Measurements from ENCODE around the gene UBR2.
A peak's percentile ranks its signal among the peaks of the same experiment; 100 is the strongest.
"Not testable (repeated sequence)": the region's sequence is repeated elsewhere in the genome, so short reads cannot be mapped to it uniquely, and the experiment has no call there.

The UBR2 gene

DNA sequence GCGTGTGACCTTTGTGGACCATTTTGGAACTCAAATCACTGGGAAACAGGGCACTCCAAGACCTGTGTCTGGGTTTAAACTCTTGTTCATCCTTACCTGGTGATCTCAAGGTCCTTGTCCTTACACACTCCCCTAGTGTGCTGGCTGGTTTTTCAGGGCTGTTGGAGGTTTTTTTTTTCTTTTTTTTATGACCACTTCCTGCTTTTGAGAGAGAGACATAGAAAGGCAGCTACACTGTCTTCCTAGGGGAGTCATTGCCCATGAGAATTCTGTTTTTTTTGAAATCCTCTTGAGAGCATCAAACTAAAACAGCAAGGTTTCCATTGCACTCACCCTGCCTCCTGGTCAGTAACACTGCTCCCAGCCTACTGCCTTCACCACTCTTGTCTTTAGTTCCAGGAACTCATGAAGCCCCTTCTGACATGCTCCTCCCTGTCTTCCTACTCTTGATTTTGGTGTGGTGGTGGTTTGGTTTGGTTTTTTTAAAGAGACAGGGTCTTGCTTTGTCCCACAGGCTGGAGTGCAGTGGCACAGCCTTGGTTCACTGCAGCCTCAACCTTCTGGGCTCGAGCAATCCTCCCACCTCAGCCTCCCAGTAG lies 130.0 kb downstream of the UBR2 start:
- no peak for DNase-seq (ENCODE audit: low spot score)

DNA sequence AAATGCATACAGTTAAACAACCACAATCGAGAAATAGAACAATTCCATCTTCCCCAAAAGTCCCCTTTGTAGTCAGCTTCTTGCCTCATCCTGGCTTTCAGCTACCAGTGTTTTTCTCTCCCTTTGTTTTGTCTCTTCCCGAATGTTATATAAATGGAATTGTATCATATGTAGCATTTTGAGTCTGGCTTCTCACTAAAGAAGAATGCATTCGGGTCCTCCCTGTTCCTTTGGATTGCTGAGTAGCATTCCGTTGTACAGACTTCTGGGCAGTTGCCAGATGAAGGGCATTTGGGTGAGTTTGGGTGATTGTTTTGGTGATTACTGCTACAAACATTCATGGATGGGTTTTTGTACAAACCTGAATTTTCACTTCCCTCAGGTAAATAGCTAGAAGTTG lies 130.8 kb downstream of the UBR2 start:
- no peak for DNase-seq (ENCODE audit: low spot score)

DNA sequence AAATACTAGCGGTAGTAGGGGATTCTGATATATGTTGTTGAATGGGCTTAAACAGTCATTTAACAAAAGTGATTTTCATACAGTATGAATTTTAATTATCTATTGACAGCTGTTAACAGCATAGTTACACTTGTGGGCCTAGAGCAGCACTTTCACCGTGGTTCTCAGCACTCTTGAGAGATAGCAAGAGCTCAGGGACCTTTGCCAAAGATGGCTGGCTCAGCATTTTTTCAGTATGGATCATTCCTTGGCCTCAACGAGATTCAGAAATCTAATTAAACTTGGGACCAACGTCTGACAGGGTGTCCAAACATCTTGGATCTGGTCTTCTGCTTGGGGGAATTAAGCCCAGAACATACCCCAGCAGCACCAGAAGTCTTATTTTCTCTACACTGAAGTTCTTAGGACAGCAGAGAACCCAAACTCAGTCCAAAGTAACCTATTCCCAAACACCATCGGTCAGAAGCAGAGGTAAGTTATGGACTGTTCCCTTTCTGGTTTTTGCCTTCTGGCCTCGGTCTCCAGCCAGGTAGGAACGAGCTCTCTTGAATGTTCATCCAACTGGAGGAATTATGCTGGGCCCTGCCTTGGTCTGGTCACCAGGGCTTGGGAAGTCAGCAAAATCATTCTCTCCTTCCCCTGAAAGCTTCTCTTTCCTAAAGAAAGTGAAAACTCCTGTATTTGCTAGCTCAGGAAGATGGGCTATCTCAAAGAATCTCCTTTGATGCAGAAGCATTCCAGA lies 132.9 kb downstream of the UBR2 start:
- DNase-seq (ENCODE audit: low spot score): no peak

DNA sequence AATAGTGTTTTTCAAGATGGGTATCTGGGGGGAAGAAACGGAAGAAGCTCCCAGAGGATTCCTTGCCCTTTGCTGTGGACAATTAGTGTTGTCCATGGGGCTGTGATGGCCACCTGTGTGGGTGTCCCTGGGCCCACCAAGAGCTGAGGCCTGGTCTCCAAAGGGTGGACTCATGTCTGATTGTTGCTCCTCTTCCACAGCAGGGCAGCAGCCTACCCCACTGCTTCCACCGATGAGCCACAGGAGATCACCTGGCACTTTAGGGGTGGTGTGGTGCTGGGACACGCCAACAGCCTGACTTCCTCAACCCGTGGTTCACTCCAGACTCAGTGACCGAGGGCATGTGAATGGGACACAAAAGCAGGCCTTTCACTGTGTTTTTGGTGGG lies 133.4 kb downstream of the UBR2 start:
- no peak for DNase-seq (ENCODE audit: low spot score)

DNA sequence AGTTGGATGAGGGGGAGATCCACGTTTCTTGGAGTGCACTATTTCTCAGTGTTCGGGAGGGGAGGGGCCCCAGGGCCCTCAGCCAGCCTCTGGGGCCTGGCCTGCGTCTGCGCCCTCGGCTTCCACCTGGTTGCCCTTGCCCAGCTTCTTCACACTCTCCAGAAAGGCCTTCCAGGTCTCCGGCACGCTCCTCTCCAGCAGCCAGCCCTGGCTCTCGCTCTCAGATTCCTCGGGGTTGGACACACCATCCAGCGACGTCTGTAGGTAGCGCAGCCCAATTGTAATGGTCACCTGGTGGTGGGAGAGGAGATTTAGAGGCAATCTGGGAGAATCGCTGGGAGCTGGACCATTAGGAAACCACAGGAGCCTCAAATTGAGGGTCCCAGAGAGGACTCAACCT lies 134.4 kb downstream of the UBR2 start:
- no peak for DNase-seq (ENCODE audit: low spot score)

DNA sequence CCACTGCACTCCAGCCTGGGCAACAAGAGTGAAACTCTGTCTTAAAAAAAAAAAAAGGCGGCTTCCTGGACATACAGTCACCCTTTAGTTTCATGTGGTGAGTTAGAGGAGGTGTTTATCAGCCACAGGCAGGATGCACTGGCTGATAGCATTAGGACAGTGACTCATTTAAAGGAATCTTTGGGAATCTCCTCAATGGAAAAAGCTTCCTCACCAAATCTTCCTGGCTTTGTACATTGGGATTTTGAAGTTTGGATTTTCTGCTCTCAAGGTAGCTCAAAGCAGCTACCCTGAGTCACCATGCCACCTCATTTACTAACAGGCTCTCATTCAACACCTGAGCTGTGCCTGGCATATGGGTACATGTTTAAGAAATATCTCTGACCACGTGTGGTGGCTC lies 138.4 kb downstream of the UBR2 start:
- peak; percentile 71 for DNase-seq (ENCODE audit: low spot score)

DNA sequence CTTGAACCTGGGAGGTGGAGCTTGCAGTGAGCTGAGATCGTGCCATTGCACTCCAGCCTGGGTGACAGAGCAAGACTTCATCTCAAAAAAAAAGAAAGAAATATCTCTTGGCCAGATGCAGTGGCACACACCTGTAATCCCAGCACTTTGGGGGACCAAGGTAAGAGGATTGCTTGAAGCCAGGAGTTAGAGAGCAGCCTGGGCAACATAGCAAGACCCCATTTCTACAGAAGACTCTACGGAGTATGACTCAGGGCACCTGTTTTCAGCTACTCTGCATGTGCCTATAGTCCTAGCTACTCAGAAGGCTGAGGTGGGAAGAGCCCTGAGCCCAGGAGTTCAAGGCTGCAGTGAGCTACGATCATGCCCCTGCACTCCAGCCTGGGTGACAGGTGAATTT lies 139.0 kb downstream of the UBR2 start:
- DNase-seq (ENCODE audit: low spot score): not testable (repeated sequence)

DNA sequence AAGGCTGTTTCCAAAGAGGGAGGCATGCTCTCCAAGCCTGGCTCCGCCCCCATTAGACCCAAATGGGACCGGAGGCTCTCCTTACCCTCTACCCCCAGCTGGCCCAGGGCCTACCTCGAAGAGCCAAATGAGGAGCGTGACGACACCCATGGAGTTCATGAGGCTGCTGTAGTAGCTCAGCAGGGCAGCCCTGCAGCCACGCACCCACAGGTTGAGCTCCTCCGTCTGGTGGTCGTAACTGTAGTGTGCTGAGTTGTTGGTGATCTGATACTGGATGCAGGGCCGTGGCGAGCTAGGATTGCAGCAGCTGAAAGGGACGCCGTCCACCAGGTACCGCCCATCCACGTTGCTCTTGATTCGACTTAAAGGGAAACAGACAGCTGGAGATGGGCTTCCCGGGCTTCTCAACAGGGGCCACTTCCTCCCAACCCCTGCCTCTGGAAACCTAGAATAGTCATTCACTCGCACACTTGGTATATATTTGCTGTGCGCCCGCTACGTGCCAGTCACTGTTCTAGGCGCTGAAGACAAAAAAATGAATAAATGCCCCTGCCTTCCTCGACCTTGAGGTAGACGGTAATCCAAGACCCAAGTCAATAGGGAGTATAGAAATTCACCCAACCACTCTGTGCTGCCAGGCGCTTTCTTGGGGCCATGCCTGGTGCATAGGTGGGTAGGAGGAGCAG lies 140.6 kb downstream of the UBR2 start:
- DNase-seq (ENCODE audit: low spot score): no peak

DNA sequence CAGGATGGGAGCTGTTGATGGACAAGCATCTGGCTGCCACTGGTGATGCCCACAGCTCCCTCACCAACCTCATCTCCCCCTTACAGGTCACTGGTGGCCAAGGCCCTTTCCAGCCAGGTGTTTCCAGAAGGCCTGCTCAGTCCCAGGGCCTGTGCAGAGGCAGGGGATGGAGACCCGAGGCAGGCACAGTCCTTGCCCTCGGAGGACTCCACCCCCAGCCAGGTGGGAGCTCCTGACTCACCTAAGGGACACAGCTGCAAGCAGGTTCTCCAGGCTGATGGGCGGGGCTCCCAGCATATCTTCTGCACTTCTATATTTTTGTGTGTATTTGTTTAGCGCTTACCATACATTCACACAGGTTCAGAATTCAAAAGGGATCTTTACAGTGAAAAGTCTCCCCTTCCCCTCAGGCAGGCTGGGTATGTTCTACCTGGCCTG lies 141.1 kb downstream of the UBR2 start:
- no peak for DNase-seq (ENCODE audit: low spot score)

DNA sequence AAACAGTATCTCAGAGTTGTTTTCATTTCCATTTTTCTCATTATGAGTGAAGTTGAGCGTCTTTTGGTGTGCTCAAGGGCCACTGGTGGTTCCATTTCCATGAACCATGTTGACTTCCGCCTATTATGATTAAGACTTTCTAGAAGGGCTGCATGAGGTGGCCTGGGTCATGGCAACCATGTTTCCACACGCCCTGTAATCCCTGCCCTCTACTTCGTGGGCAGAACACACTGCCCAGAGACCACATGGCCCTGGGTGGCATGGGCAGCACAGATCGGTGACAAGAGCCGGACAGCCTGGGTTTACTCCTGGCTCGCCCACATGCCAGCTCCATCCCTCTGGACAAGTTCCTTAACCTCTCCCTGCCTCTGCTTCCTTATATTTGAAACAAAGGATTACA lies 143.8 kb downstream of the UBR2 start:
- DNase-seq (ENCODE audit: low spot score): no peak

DNA sequence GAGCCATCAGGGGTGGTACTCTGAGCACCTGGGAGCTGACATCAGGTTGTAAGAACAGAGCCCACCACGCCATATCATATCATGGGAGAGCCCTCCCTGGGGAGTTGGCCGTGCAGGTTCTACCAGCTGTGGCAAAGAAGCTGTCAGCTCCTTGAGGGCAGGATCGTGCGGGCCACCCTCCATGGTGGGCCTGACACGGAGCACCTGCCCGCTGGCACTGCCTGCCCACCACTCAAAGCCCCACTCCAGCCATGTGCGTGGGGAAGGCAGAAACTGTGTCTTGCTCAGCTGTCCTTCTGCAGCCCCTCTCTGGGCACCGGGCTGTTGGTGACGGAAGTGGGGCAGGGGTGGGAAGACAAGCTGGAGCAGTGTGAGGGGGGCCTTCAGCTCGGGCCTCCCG lies 144.3 kb downstream of the UBR2 start:
- DNase-seq (ENCODE audit: low spot score): no peak

DNA sequence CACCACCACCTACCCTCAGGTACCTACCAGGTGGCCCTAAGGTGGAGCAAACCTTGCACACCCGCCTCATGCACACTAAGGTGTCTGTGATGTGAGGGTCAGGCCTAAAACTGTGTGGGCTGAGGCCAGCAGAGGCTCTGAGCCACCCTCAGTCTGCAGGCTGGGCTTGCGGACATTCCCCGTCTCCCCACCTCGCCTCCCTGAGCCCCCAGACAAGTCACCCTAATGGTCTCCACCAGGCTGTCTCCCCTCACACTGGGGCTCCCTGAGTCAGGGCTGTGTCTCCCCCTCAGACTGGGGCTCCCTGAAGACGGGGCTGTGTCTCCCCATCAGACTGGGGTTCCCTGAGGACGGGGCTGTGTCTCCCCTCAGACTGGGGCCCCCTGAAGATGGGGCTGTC lies 146.0 kb downstream of the UBR2 start:
- no peak for DNase-seq (ENCODE audit: low spot score)

DNA sequence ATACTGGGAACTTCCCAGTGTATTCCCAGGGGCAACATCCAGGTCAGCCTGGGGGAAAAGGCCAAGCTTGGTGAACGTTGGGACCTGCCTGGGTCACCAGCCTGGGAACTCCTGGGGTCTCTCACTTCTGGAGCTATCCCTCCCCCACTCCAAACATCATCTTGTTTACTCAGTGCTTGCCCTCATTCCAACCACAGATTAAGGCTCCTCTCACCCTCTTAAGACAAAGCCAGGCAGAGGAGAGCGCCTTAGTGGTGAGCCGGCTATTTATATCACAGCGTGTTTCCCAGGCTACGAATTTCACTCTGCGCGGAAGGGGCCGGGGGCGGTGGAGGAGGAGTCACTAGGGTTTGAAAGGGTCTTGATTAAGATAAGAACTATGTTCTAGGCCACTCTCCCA lies 146.5 kb downstream of the UBR2 start:
- no peak for DNase-seq (ENCODE audit: low spot score)

DNA sequence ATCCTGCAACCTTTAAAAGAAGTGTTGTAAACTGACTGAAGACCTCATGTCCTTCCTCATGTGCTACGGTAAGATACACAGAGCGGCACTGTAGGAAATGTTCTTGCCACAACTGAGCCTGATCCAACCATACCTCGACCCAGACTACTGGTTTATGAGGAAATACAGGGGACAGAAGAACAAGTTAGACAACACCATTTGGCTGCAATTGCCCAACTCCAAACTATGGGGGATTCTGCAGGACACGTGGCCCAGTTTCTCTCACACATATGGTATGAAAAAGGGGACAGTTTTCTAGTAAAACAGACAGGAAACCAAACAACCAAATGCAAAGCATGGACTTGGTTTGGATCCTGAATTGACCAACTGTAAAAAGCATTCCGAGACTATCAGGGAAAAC lies 148.1 kb downstream of the UBR2 start:
- DNase-seq (ENCODE audit: low spot score): no peak

DNA sequence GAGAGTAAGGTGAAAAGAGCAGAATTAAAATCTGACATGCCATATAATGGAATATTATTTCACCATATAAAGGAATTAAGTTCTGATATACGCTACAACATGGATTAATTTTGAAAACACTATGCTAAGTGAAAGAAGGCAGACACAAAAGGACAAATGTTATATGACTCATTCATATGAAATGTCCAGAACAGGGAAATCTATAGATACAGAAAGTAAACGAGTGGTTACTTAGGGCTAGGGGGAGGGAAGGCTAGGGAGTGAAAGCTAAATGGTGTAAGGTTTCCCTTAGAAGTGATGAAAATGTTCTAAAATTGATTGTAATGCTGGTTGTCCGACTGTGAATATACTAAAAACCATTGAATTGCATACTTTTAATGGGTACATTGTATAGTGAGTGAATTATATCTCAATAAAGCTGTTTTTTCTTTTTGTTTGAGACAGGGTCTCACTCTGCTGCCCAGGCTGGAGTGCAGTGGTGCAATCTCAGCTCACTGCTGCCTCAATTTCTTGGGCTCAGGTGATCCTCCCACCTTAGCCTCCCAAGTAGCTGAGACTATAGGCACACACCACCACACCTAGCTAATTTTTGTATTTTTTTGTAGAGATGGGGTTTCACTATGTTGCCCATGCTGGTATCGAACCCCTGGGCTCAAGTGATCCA lies 150.4 kb downstream of the UBR2 start:
- DNase-seq (ENCODE audit: low spot score): peak; percentile 84

DNA sequence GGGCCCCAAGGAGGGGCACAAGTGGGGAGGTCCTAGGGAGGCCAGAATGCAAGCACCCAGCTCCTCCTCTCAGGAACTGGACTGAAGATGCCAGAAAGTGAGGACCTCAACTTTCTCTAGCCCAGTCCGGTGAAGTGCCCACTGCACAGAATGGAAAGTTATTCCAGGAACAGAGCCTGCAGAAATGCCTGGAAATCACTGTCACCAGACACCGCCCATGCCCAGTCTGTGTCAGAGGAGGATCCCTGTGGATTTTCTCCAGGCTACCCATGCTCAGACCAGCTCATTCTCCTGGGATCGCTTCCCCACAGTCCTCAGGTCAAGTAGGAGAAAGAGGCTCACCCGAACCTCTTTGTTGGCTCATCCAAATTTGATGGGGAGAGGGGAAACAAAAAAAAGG lies 152.0 kb downstream of the UBR2 start:
- DNase-seq (ENCODE audit: low spot score): no peak

DNA sequence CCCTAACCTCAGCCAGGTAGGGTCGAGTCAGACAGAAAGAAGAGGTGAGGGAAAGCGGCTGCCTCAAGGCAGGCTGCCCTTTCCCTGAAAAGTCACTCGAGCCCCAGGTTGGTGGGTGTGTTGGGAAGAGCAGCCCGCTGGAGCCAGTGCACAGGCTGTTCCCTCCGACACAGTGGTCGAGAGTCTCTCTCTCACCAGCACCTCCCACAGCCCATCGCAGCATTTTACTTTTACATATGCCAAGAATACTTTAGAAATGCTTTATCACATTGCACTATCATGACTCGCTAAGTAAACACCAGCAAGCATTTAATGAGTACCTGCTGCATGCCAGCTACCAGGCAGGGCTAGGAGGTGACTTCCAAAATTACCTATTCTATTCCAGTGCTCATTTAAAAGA lies 156.9 kb downstream of the UBR2 start:
- no peak for DNase-seq (ENCODE audit: low spot score)

DNA sequence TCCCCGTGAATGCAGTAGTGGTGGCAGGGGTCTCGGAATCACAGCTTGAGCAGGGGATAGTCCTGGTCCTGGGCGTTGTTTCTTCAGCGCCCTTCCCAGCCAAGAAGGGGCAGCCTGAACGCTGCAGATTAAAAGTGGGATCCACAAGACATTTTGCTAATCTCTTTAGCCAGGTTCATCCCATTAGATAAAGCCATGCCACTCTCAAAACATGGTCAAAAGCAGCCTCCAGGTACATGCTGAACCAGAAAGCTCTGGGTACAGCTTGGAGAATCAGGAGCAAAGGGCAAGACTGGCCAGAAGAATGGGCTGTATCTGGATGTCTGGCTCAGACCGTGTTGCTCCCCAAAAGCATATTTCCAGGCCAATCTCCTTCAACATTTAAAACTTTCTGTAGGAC lies 158.7 kb downstream of the UBR2 start, which contains the start of gene PRPH2:
PRPH2 (minus strand) TSS at position 101 of the 400 bp plus-strand sequence. CDS start 263 bp downstream, outside the sequence.
- DNase-seq (ENCODE audit: low spot score): no peak

DNA sequence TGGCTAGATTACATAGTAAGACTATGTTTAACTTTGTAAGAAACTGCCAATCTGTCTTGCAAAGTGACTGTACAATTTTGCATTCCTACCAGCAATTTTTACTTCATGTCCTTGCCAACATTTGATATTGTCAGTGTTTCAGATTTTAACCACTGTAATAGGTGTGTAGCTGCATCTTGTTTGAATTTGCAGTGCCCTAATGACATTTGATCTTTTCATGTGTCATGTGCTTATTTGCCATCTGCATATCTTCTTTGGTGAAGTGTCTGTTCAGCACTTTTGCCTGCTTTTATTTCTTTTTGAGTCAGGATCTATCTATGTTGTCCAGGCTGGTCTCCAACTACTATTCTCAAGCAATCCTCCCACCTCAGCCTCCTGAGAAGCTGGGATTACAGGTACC lies 161.0 kb downstream of the UBR2 start:
- DNase-seq (ENCODE audit: low spot score): no peak

DNA sequence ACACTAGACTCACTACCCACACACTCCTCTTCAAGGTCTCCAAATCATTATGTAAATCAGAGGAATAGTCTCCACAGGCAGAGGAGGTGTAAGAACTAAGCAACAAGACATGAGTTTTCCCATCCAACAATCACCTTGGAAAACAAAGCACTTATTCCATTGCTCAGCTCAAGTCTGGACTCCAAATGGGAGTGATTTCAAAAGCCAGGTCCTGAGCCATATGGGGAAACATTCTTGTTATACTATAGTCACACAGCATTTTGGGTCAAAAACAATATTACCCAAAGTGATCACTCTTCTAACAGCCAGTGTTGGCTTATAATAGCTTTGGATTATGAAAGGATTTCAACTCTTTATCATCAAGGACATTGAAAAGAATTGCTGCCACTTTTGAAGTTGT lies 162.2 kb downstream of the UBR2 start:
- no peak for DNase-seq (ENCODE audit: low spot score)

DNA sequence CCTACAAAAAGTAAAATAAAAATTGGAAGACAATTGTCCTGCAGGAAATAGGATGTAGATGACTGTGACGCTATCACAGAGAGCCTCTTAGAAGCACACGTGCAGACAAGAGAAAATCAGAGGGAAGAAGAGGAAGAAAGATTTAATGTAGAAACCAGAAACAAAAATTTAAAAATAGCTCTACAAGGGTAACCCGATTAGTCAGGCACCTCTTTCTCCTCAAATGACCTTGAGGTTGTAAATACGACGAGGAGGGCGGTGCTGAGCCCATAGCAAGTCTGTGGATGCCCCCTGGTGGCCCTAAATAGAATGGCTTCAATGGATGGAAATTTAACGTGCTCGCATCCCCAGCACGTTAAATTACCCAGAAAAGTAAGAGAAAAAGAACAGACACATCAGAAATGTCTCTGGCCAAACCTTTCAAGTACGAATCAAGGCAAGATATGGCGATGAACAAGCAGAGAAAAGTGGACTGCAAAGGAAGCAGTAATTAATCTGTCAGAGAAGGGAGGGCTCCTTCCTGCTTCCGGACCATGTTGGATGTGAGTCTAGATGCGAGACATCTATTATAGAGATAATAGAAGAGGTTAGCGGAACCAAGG lies 162.8 kb downstream of the UBR2 start:
- DNase-seq (ENCODE audit: low spot score): peak; percentile 87

DNA sequence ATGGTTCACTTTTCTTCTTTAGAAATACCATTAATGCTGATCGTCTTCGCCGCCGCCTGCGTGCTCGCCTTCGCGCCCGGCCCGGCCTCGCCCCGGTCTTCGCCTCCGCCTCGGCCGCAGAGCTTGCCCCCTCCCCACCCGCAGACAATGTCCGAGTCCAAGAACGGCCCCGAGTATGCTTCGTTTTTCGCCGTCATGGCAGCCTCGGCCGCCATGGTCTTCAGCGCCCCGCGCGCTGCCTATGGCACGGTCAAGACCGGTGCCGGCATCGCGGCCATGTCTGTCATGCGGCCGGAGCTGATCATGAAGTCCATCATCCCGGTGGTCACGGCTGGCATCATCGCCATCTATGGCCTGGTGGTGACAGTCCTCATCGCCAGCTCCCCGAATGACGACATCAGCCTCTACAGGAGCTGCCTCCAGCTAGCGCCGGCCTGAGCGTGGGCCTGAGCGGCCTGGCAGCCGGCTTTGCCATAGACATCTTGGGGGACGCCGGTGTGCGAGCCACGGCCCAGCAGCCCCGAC lies 163.3 kb downstream of the UBR2 start:
- no peak for DNase-seq (ENCODE audit: low spot score)

All from COLO829 (cell line).